Peyer's patch (tissue), 4 donors: ENCODE measurements around the gene SLX4IP.

Experiments
- CTCF ChIP-seq, 6 experiments: fragments of 450-650 bp in 4 of 6; fragments of 200-600 bp in 2 of 6; sonication (generic) in 1 of 6; IDR thresholded peaks; one replicate each; pipeline ENCODE4 v1.5.1; 2017 to 2019; ENCODE audit warnings: antibody characterized with exemption in 6 of 6, mild to moderate bottlenecking in 3 of 6, moderate library complexity in 1 of 6
- POLR2A ChIP-seq, 2 donors: fragments of 450-650 bp; IDR thresholded peaks; one replicate each; pipeline ENCODE4 v1.5.1; 2017; ENCODE audit warnings: antibody characterized with exemption in 2 of 2, mild to moderate bottlenecking in 2 of 2, moderate library complexity in 2 of 2

- TF ChIP-seq CTCF (IDR thresholded peaks at IDR 0.05) (no peak), POLR2A (IDR thresholded peaks at IDR 0.05) (no peak)
Observed at GRCh38 chr20:10430704-10431103, 4.4 kb upstream of the SLX4IP start.
